Peyer's patch (tissue), 4 donors: ENCODE data around the gene TBCK.

Experiments
- CTCF ChIP-seq, 6 experiments: fragments of 450-650 bp in 4 of 6; fragments of 200-600 bp in 2 of 6; sonication (generic) in 1 of 6; IDR thresholded peaks; one replicate each; pipeline ENCODE4 v1.5.1; 2017 to 2019; ENCODE audit warnings: antibody characterized with exemption in 6 of 6, mild to moderate bottlenecking in 3 of 6, moderate library complexity in 1 of 6
- POLR2A ChIP-seq, 2 donors: fragments of 450-650 bp; IDR thresholded peaks; one replicate each; pipeline ENCODE4 v1.5.1; 2017; ENCODE audit warnings: antibody characterized with exemption in 2 of 2, mild to moderate bottlenecking in 2 of 2, moderate library complexity in 2 of 2

- TF ChIP-seq CTCF (IDR thresholded peaks at IDR 0.05) = no peak
- no peak for TF ChIP-seq POLR2A (IDR thresholded peaks at IDR 0.05)
Observed at GRCh38 chr4:106358899-106359298, 42.9 kb upstream of the TBCK start.
